ENCODE measurements around the gene ESPN.
A peak's percentile ranks its signal among the peaks of the same experiment; 100 is the strongest.

DNA sequence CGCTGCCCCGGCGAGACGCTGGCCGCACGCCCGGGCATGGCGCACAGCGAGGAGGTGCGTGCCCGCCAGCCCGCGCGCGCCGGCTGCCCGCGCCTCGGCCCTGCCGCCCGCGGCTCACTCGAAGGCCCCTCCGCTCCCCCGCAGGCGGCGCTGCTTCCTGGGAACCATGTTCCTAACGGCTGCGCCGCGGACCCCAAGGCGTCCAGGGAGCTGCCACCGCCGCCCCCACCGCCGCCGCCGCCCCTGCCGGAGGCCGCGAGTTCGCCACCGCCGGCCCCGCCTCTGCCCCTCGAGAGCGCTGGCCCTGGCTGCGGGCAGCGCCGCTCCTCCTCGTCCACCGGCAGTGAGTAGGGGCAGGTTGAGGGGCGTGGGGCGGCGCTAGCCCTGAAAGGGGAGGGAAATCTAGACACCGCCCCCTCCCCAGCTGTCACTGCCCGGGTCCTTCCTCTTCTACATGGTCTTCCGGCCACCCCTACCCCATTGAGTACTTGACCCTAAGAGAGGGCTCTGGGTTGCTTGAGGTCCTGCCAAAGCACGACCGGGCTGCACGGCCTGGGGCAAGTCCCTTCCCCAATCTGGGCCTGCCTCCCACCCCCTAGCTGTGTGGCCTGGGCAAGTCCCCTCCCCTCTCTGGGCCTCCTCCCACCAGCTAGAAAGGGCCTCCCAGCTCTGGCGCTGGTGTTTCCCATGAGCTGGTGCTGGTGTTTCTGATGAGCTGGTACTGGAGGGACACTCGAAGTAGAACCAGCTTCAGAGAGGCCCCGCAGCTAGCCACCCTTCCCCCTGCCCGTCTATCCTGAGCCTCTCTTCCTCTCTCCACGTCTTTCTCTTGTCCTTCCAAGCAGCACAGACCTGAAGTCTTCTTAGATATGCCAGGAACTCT lies 24.4 kb downstream of the ESPN start:
- no peak for TF ChIP-seq CHD1 (IDR thresholded peaks at IDR 0.05; ENCODE audit: low read depth, low read length)
- no peak for TF ChIP-seq POLR2A (IDR thresholded peaks at IDR 0.05; ENCODE audit: low read depth, low read length)
- TF ChIP-seq, protein P1, sequence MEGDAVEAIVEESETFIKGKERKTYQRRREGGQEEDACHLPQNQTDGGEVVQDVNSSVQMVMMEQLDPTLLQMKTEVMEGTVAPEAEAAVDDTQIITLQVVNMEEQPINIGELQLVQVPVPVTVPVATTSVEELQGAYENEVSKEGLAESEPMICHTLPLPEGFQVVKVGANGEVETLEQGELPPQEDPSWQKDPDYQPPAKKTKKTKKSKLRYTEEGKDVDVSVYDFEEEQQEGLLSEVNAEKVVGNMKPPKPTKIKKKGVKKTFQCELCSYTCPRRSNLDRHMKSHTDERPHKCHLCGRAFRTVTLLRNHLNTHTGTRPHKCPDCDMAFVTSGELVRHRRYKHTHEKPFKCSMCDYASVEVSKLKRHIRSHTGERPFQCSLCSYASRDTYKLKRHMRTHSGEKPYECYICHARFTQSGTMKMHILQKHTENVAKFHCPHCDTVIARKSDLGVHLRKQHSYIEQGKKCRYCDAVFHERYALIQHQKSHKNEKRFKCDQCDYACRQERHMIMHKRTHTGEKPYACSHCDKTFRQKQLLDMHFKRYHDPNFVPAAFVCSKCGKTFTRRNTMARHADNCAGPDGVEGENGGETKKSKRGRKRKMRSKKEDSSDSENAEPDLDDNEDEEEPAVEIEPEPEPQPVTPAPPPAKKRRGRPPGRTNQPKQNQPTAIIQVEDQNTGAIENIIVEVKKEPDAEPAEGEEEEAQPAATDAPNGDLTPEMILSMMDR (conservative IDR thresholded peaks at IDR 0.05; ENCODE audit: low read depth, low read length), result 0 out of 2 replicates have a peak, but pooled peaks have one; percentile 10
- no peak for TF ChIP-seq CEBPB (IDR thresholded peaks at IDR 0.05; ENCODE audit: low read depth, low read length)
- no peak for TF ChIP-seq MXI1 (IDR thresholded peaks at IDR 0.05; ENCODE audit: borderline replicate concordance, low read depth, low read length)
- TF ChIP-seq RAD21 (IDR thresholded peaks at IDR 0.05; ENCODE audit: low read length), result no peak
- no peak for TF ChIP-seq RCOR1 (IDR thresholded peaks at IDR 0.05; ENCODE audit: insufficient replicate concordance, low read length)
